H1 (cell line): ENCODE results near the gene CBX4. TPM values are rescaled to one million over a fixed set of nuclear protein-coding genes. Genes with fewer than 3 reads are reported as not detected.
A peak's percentile ranks its signal among the peaks of the same experiment; 100 is the strongest.

Experiments
- CTCF ChIA-PET: fragments of 300-600 bp; sonication (Branson Sonifier 250); formaldehyde crosslinking; loops from one replicate; lab custom pipeline; 2021; ENCODE audit not compliant: partially characterized antibody; lab: Charles Lee
- POLR2A ChIA-PET: fragments of 300-600 bp; sonication (Branson Sonifier 250); formaldehyde crosslinking; loops from one replicate; lab custom pipeline; 2021; ENCODE audit warnings: inconsistent platforms; ENCODE audit not compliant: partially characterized antibody; lab: Charles Lee
- DNase-seq, 2 experiments: peaks; one replicate each; pipeline versions ENCODE4 v3.0.0 to v3.0.0-alpha.2; 2010 to 2022; ENCODE audit warnings: low spot score in 2 of 2, low read depth in 1 of 2, mixed read lengths in 1 of 2
- FAIRE-seq: peaks from 2 replicates; lab custom pipeline; 2011; peaks lifted over from hg19 to GRCh38; lab: Jason Lieb, UNC
- H2AFZ ChIP-seq: 2 replicates; pipeline ENCODE4 v1.8.1; 2012; ENCODE audit warnings: low read length, inconsistent platforms
- H2AK5ac ChIP-seq: 2 replicates; pipeline ENCODE4 v1.6.1; 2013; ENCODE audit warnings: low read depth, low read length
- H2BK120ac ChIP-seq: replicated peaks from 2 replicates; pipeline ENCODE3; 2013; ENCODE audit warnings: low read depth, low read length, inconsistent platforms
- H2BK12ac ChIP-seq: 2 replicates; pipeline ENCODE4 v1.6.1; 2013; ENCODE audit warnings: low read depth, low read length
- H2BK15ac ChIP-seq: 2 replicates; pipeline ENCODE4 v1.6.1; 2013; ENCODE audit warnings: low read length
- H2BK20ac ChIP-seq: 2 replicates; pipeline ENCODE4 v1.6.1; 2013; ENCODE audit warnings: low read length
- H2BK5ac ChIP-seq: 2 replicates; pipeline ENCODE4 v1.6.1; 2013; ENCODE audit warnings: low read depth, low read length
- H3K14ac ChIP-seq: 2 replicates; pipeline ENCODE4 v1.6.1; 2013; ENCODE audit warnings: inconsistent platforms; ENCODE audit not compliant: insufficient read length
- H3K18ac ChIP-seq: 2 replicates; pipeline ENCODE4 v1.6.1; 2013; ENCODE audit warnings: low read length; ENCODE audit errors: extremely low read depth
- H3K23ac ChIP-seq: 2 replicates; pipeline ENCODE4 v1.6.1; 2013; ENCODE audit warnings: inconsistent platforms; ENCODE audit not compliant: insufficient read length
- H3K23me2 ChIP-seq: 2 replicates; pipeline ENCODE4 v1.6.1; 2013; ENCODE audit warnings: low read depth, low read length
- H3K27ac ChIP-seq: 2 replicates; pipeline ENCODE4 v1.6.1; 2011; ENCODE audit warnings: low read depth, low read length, inconsistent platforms
- H3K27me3 ChIP-seq, 4 experiments: replicated peaks in 1 of 4; 1 replicate in 1 of 4; 2 replicates in 3 of 4; pipeline versions ENCODE4 v1.6.1 to v1.8.1; 2011 to 2013; ENCODE audit warnings: low read length in 3 of 4, mild to moderate bottlenecking in 3 of 4, inconsistent platforms in 2 of 4, mixed read lengths in 2 of 4, moderate library complexity in 1 of 4; ENCODE audit not compliant: control insufficient read depth in 3 of 4, insufficient read depth in 3 of 4; ENCODE audit errors: extremely low read depth in 1 of 4
- H3K36me3 ChIP-seq, 4 experiments: 2 replicates each; pipeline versions ENCODE4 v1.6.1 to v1.8.1; 2011 to 2013; ENCODE audit warnings: mild to moderate bottlenecking in 4 of 4, low read length in 3 of 4, moderate library complexity in 2 of 4, control low read depth in 1 of 4, inconsistent platforms in 1 of 4; ENCODE audit not compliant: insufficient read depth in 4 of 4, control insufficient read depth in 2 of 4
- H3K4ac ChIP-seq: replicated peaks from 2 replicates; pipeline ENCODE3; 2013; ENCODE audit warnings: low read length, low read depth, mixed read lengths, inconsistent platforms; ENCODE audit not compliant: insufficient read length
- H3K4me1 ChIP-seq, 4 experiments: replicated peaks in 1 of 4; 1 replicate in 1 of 4; 2 replicates in 3 of 4; pipeline versions ENCODE4 v1.6.1 to v1.8.1; 2011 to 2013; ENCODE audit warnings: low read length in 3 of 4, inconsistent platforms in 2 of 4, mixed read lengths in 1 of 4; ENCODE audit not compliant: insufficient read depth in 4 of 4, control insufficient read depth in 3 of 4
- H3K4me2 ChIP-seq, 2 experiments: 2 replicates each; pipeline versions ENCODE4 v1.6.1 to v1.8.1; 2011 to 2013; ENCODE audit warnings: low read depth in 2 of 2, low read length in 2 of 2, control low read depth in 1 of 2, inconsistent platforms in 1 of 2, mild to moderate bottlenecking in 1 of 2; ENCODE audit not compliant: insufficient read depth in 1 of 2
- H3K4me3 ChIP-seq, 4 experiments: fragments of 200-600, 300-600 bp in 1 of 4; sonication (generic), shearing (Covaris generic), sonication (Bioruptor Twin) in 1 of 4; 2 replicates each; pipeline versions ENCODE4 v1.5.1 to v1.8.1; 2011 to 2016; ENCODE audit warnings: low read length in 4 of 4, low read depth in 3 of 4, control low read depth in 2 of 4, inconsistent platforms in 2 of 4, mild to moderate bottlenecking in 2 of 4, mixed read lengths in 1 of 4, moderate library complexity in 1 of 4; ENCODE audit not compliant: insufficient read depth in 2 of 4; ENCODE audit errors: extremely low read depth in 1 of 4
- H3K56ac ChIP-seq: replicated peaks from 2 replicates; pipeline ENCODE3; 2013; ENCODE audit warnings: low read depth, mild to moderate bottlenecking, mixed read lengths, low read length, inconsistent platforms; ENCODE audit not compliant: insufficient read length
- H3K79me1 ChIP-seq: 2 replicates; pipeline ENCODE4 v1.6.1; 2013; ENCODE audit warnings: low read depth, low read length, control low read depth
- H3K79me2 ChIP-seq, 2 experiments: 2 replicates each; pipeline versions ENCODE4 v1.6.1 to v1.8.1; 2012 to 2013; ENCODE audit warnings: low read length in 2 of 2, mild to moderate bottlenecking in 2 of 2, inconsistent platforms in 1 of 2; ENCODE audit not compliant: insufficient read depth in 2 of 2, control insufficient read depth in 1 of 2
- H3K9ac ChIP-seq, 4 experiments: replicated peaks in 1 of 4; 1 replicate in 1 of 4; 2 replicates in 3 of 4; pipeline versions ENCODE4 v1.6.1 to v1.8.1; 2011 to 2013; ENCODE audit warnings: low read depth in 3 of 4, low read length in 3 of 4, control low read depth in 2 of 4, mild to moderate bottlenecking in 2 of 4, moderate library complexity in 2 of 4, inconsistent platforms in 1 of 4; ENCODE audit errors: extremely low read depth in 1 of 4
- H3K9me3 ChIP-seq, 2 experiments: 2 replicates each; pipeline versions ENCODE4 v1.6.1 to v1.8.1; 2012 to 2013; ENCODE audit warnings: mild to moderate bottlenecking in 2 of 2, moderate library complexity in 2 of 2, control low read depth in 1 of 2, inconsistent platforms in 1 of 2, low read depth in 1 of 2, low read length in 1 of 2, mixed read lengths in 1 of 2; ENCODE audit not compliant: insufficient read depth in 2 of 2
- H4K20me1 ChIP-seq, 2 experiments: replicated peaks in 1 of 2; 2 replicates each; pipeline versions ENCODE3 to v1.8.1; 2011 to 2013; ENCODE audit warnings: inconsistent platforms in 2 of 2, low read length in 2 of 2, mild to moderate bottlenecking in 1 of 2; ENCODE audit not compliant: insufficient read depth in 2 of 2, control insufficient read depth in 1 of 2
- H4K5ac ChIP-seq: 2 replicates; pipeline ENCODE4 v1.6.1; 2013; ENCODE audit warnings: low read length, low read depth, mixed read lengths, inconsistent platforms; ENCODE audit not compliant: insufficient read length
- H4K8ac ChIP-seq: 2 replicates; pipeline ENCODE4 v1.8.0; 2013; ENCODE audit warnings: mild to moderate bottlenecking, moderate library complexity, low read length, inconsistent platforms; ENCODE audit not compliant: insufficient read depth; ENCODE audit errors: extremely low read depth
- H4K91ac ChIP-seq: replicated peaks from 2 replicates; pipeline ENCODE3; 2013; ENCODE audit warnings: low read length, mixed read lengths, inconsistent platforms; ENCODE audit not compliant: insufficient read length
- CBX8 ChIP-seq: fragments of 300-800, 300-1000 bp; sonication (generic); IDR thresholded peaks from 2 replicates; pipeline ENCODE4 v1.7.1; 2016; ENCODE audit warnings: low read depth, low read length, borderline replicate concordance
- EZH2 ChIP-seq: fragments of 200-600 bp; sonication (generic); IDR thresholded peaks from 2 replicates; pipeline ENCODE4 v1.7.1; 2012; ENCODE audit warnings: low read depth, mild to moderate bottlenecking, moderate library complexity, low read length, inconsistent platforms; ENCODE audit not compliant: severe bottlenecking
- JUN ChIP-seq: IDR thresholded peaks from 2 replicates; pipeline ENCODE4 v1.6.1; 2011; ENCODE audit warnings: low read depth, mild to moderate bottlenecking, improper control_type of control experiment, low read length
- RNF2 ChIP-seq: fragments of 200-900, 300-1000 bp; sonication (generic); IDR thresholded peaks from 2 replicates; pipeline ENCODE4 v1.7.1; 2016; ENCODE audit warnings: borderline replicate concordance, low read depth, mild to moderate bottlenecking, antibody characterized with exemption, low read length; ENCODE audit not compliant: poor library complexity, severe bottlenecking; ENCODE audit errors: missing control alignments
- SIRT6 ChIP-seq: IDR thresholded peaks from one replicate; pipeline ENCODE4 v1.7.1; 2012; ENCODE audit warnings: low read length, inconsistent platforms
- SUZ12 ChIP-seq: fragments of 200-600 bp; sonication (generic); IDR thresholded peaks from 2 replicates; pipeline ENCODE4 v1.6.1; 2012; ENCODE audit warnings: mild to moderate bottlenecking, inconsistent platforms, low read length, moderate library complexity, mixed read lengths
- WGBS, 2 experiments: shearing (Covaris generic) in 1 of 2; methylation state at CpG; one replicate each; pipeline versions ENCODE4 v1.1.6 to v1.1.7; 2013 to 2015; ENCODE audit warnings: low lambda C conversion rate in 2 of 2, mixed read lengths in 2 of 2, inconsistent platforms in 1 of 2, low coverage in 1 of 2, missing lambda C conversion rate in 1 of 2; ENCODE audit not compliant: insufficient replicate concordance in 2 of 2, insufficient coverage in 1 of 2, insufficient read length in 1 of 2; ENCODE audit errors: extremely low coverage in 1 of 2, missing lambda C conversion rate in 1 of 2; 5-methylcytosine and 5-hydroxymethylcytosine counted together
- polyA plus RNA-seq, 7 experiments: library from polyadenylated mRNA; depleted of rRNA in 3 of 7; stranded (reverse) in 5 of 7; unstranded in 2 of 7; fragments of >200 nt in 5 of 7; fragments of 200-250 nt in 2 of 7; gene quantifications; 1 replicate in 5 of 7; 2 replicates in 1 of 7; 4 replicates in 1 of 7; pipeline versions ENCODE4 v1.2.1 to v1.2.3, GENCODE V29; 2011 to 2013; ENCODE audit warnings: missing spikeins in 2 of 7, mixed read lengths in 2 of 7
- total RNA-seq: library from RNA; stranded (reverse); fragmentation: NEBNext Ultra II Directional; extraction: Animal tissue kit (Norgen Biotek cat#: 25700); gene quantifications from 2 replicates; pipeline ENCODE4 v1.2.1, GENCODE V29; 2021

The CBX4 gene
- total and polyA plus RNA-seq, 2 of the 8 experiments (the other 6 are each of a cell fraction or from before 2014, with no cell fraction given), result 1.8 to 4.0 TPM

DNA sequence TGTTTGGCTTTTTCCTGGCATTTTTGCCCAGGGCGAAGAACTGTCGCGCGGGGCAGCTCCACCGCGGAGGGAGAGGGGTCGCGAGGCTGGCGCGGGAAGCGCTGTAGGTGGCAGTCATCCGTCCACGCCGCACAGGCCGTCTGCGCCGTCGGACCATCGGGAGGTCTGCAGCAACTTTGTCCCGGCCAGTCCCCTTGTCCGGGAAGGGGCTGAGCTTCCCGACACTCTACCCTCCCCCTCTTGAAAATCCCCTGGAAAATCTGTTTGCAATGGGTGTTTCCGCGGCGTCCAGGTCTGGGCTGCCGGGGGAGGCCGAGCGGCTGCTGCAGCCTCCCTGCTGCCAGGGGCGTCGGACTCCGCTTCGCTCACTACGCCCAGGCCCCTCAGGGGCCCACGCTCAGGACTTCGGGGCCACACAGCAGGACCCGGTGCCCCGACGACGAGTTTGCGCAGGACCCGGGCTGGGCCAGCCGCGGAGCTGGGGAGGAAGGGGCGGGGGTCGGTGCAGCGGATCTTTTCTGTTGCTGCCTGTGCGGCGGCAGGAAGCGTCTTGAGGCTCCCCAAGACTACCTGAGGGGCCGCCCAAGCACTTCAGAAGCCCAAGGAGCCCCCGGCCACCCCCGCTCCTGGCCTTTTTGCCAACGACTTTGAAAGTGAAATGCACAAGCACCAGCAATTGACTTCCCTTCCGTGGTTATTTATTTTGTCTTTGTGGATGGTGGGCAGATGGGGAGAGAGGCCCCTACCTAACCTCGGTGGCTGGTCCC, 2.3 kb upstream of the CBX4 start:
- Histone ChIP-seq H3K18ac (no peak overlapping the region; the same call in 1 of the 2 replicates), H3K14ac (no peak overlapping the region), H3K9ac (no peak overlapping the region), H3K9me3 (peaks cover 0 to 8% of the 10 kb centered on the region in 2 experiments; a peak in 2 of 4 replicates), H3K27me3 (peaks cover 63 to 84% (median 81%) of the 10 kb centered on the region in 4 experiments), H4K20me1 (peaks cover 6 to 8% of the 10 kb centered on the region in 2 experiments), H3K4me3 (peak overlapping the region in 1 of 4 experiments; percentile 57; a peak in 3 of 8 replicates), H4K91ac (no peak overlapping the region), H2AK5ac (no peak overlapping the region), H3K27ac (no peak overlapping the region), H3K56ac (no peak overlapping the region), H2BK15ac (no peak overlapping the region), H4K5ac (no peak overlapping the region), H3K79me2 (no peaks in the 10 kb centered on the region), H3K36me3 (peaks cover 0 to 16% (median 0%) of the 10 kb centered on the region in 4 experiments; a peak in 1 of 8 replicates), H2BK5ac (no peak overlapping the region), H3K23ac (no peak overlapping the region), H3K23me2 (peaks cover 15% of the 10 kb centered on the region; the same call in 1 of the 2 replicates), H3K79me1 (no peaks in the 10 kb centered on the region), H3K4me1 (peaks cover 3 to 39% (median 26%) of the 10 kb centered on the region in 4 experiments; a peak in 6 of 7 replicates), H3K4me2 (peak overlapping the region; percentile 55 to 77; a peak in 3 of 4 replicates), H2AFZ (no peak overlapping the region), H4K8ac (peak overlapping the region; percentile 87; the same call in 1 of the 2 replicates)
- POLR2A ChIA-PET, result interaction anchor here (0.9 to 7.6 kb wide), 13 partner anchors 9 to 152 kb away, joined by 3 to 111 read pairs (median 4); partner anchors contain the start of gene CBX8
- FAIRE-seq (no peak), DNase-seq (peak in 1 of 2 experiments; percentile 71)
- WGBS, 2 experiments, result 7% methylated on average over 22 of the region's 55 CpGs; no CpG with 5 or more reads in 1 of the 2 experiments
- TF ChIP-seq SUZ12, result peak; percentile 84
- peak; percentile 56 for TF ChIP-seq RNF2
- TF ChIP-seq SIRT6, result no peak
- TF ChIP-seq JUN, result no peak
- TF ChIP-seq CBX8, result peak; percentile 21; the same call in 1 of the 2 replicates
- TF ChIP-seq EZH2, result peak; percentile 82
- TF ChIP-seq, all 59 proteins: peak for 4
- peak overlapping the region; percentile 61; the same call in 1 of the 2 replicates for H2BK20ac ChIP-seq
- peak overlapping the region; percentile 71; the same call in 1 of the 2 replicates for H2BK12ac ChIP-seq
- H2BK120ac ChIP-seq, result no peak overlapping the region
- no peak overlapping the region for H3K4ac ChIP-seq
- CTCF ChIA-PET, result interaction anchor here (0.8 to 11.6 kb wide), 24 partner anchors 8 to 134 kb away, joined by 3 to 181 read pairs (median 8); partner anchors contain the start of gene CBX2
